Measurements from ENCODE around the gene RAPGEF5. TPM values are rescaled to one million over a fixed set of nuclear protein-coding genes. Genes with fewer than 3 reads are reported as not detected.

The RAPGEF5 gene
- total and polyA plus RNA-seq, 10 of the 15 experiments (the other 5 are each of a cell fraction or from before 2014, with no cell fraction given), result 0.38 to 4.0 (median 1.6) TPM; not detected in 1

- TF ChIP-seq ELK1 (IDR thresholded peaks at IDR 0.05; ENCODE audit: low read depth, low read length), result no peak
- TF ChIP-seq IRF4 (IDR thresholded peaks at IDR 0.05; ENCODE audit: low read depth, low read length), result no peak
- TF ChIP-seq ZZZ3 (IDR thresholded peaks at IDR 0.05; ENCODE audit: control insufficient read depth, insufficient read length, low read depth), result no peak
Observed at GRCh38 chr7:22389892-22390291, 32.9 kb upstream of the RAPGEF5 start (continued).

- WGBS (ENCODE audit: insufficient coverage, insufficient replicate concordance, low lambda C conversion rate, missing lambda C conversion rate), result 23% methylated on average over 4 of the region's 4 CpGs
- H3K4me3 ChIP-seq, result no peak overlapping the region
- ATAC-seq (no peak), FAIRE-seq (no peak), DNase-seq (ENCODE audit: low read depth, low spot score) (no peak)
- intact Hi-C loops (cut with micrococcal nuclease; ENCODE audit: unreplicated experiment) (no loop called here), in situ Hi-C loops (cut with MboI) (no loop called here)
- no peaks in the 10 kb centered on the region for H3K27me3 ChIP-seq (replicated peaks in 1 of 2; ENCODE audit: control insufficient read depth in 2 of 2, insufficient read depth in 2 of 2, low read length in 1 of 2)
- no peak for TF ChIP-seq CTCF (IDR thresholded peaks at IDR 0.05 in 2 of 3, conservative IDR thresholded peaks at IDR 0.05 in 1 of 3; ENCODE audit: control insufficient read depth in 2 of 3, extremely low read depth in 1 of 3, insufficient read depth in 1 of 3, low read depth in 3 of 3, low read length in 3 of 3)
- no peak for TF ChIP-seq ZBED1 (IDR thresholded peaks at IDR 0.05; ENCODE audit: borderline replicate concordance)
- H3K4me1 ChIP-seq (ENCODE audit: control insufficient read depth, insufficient read depth, low read length), result peaks cover 32% of the 10 kb centered on the region
- peaks cover 3% of the 10 kb centered on the region; the same call in 1 of the 3 replicates for H3K9me3 ChIP-seq (replicated peaks; ENCODE audit: control insufficient read depth, insufficient read depth, low read length)
- H2AFZ ChIP-seq (ENCODE audit: control insufficient read depth, low read depth, low read length), result no peak overlapping the region
- H3K9ac ChIP-seq (ENCODE audit: control insufficient read depth, insufficient read depth, low read length), result no peak overlapping the region
- no peaks in the 10 kb centered on the region for H3K36me3 ChIP-seq (ENCODE audit: control insufficient read depth in 2 of 2, insufficient read depth in 2 of 2, low read length in 1 of 2)
- POLR2A ChIA-PET, result no interaction called here
- H4K20me1 ChIP-seq (ENCODE audit: control insufficient read depth, insufficient read depth), result no peaks in the 10 kb centered on the region
- SMC1A ChIA-PET (ENCODE audit: uncharacterized antibody, unreplicated experiment), result interaction anchor here (1.1 kb wide), 1 partner anchor 57 kb away, joined by 4 read pairs; no protein-coding TSS in a partner anchor
- RAD21 ChIA-PET (ENCODE audit: unreplicated experiment), result no interaction called here
- no peaks in the 10 kb centered on the region for H3K79me2 ChIP-seq (ENCODE audit: control insufficient read depth, insufficient read depth, low read length)
- no TSS peak for BruUV-seq (replicated peaks)
- H3K27ac ChIP-seq (ENCODE audit: control insufficient read depth, insufficient read depth), result no peak overlapping the region
- H3K4me2 ChIP-seq (ENCODE audit: control insufficient read depth, insufficient read depth), result no peak overlapping the region
- CTCF ChIA-PET, result no interaction called here
Observed at GRCh38 chr7:22387583-22387982, 30.6 kb upstream of the RAPGEF5 start.

Measured in GM12878 (cell line).